Hepatocyte (in vitro differentiated cells): ENCODE results near the gene KLHL7.

Experiments used
- CTCF ChIP-seq: fragments of 200-600 bp; sonication (generic); IDR thresholded peaks from 2 replicates; pipeline ENCODE4 v1.5.1; 2016; ENCODE audit warnings: antibody characterized with exemption, mild to moderate bottlenecking; ENCODE audit not compliant: poor library complexity
- EZH2 ChIP-seq: fragments of 200-600 bp; sonication (generic); IDR thresholded peaks from 2 replicates; pipeline ENCODE4 v1.6.1; 2016; ENCODE audit warnings: antibody characterized with exemption, mild to moderate bottlenecking, borderline replicate concordance

- TF ChIP-seq EZH2 (no peak), CTCF (no peak)
These were observed 3.9 kb downstream of the KLHL7 start for GRCh38 chr7:23109470-23109869.
